Sigmoid colon (tissue), 4 donors: Measurements from ENCODE around the gene ZNF212.

ENCODE experiments used
- POLR2A ChIP-seq, 2 donors: fragments of 450-650 bp; IDR thresholded peaks; one replicate each; pipeline ENCODE4 v1.6.1; 2016; ENCODE audit warnings: antibody characterized with exemption in 2 of 2, mild to moderate bottlenecking in 2 of 2, moderate library complexity in 2 of 2
- POLR2AphosphoS5 ChIP-seq, 4 donors: sonication (generic); formaldehyde crosslinking; IDR thresholded peaks; one replicate each; pipeline ENCODE4 v1.6.1; 2017; ENCODE audit warnings: antibody characterized with exemption in 4 of 4
- TF ChIP-seq, protein P1 (sequence below), 4 experiments: fragments of 450-650 bp in 3 of 4; fragments of 200-600 bp in 1 of 4; IDR thresholded peaks; one replicate each; pipeline ENCODE4 v1.5.1; 2016 to 2019; ENCODE audit warnings: antibody characterized with exemption in 4 of 4, mild to moderate bottlenecking in 3 of 4, moderate library complexity in 2 of 4

DNA sequence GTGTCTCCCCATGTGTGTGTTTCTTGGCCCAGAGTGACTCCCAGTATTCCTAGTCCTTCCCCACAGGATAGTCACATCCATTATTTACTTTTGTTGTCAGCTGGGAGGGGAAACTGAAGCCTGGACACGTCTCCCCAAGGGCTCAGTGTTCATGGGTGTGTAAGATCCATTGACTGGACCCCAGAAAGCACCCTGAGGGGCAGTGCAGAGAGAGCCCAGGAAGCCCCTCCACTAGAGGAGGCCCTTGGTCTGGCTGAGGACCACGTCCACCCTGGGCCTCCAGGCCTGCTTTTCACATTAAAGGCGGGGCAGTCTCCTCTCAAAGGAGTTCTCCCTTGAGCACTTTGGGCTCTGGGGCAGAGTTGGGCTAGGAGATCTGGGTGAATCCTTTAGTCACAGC lies 43.9 kb downstream of the ZNF212 start:
- TF ChIP-seq, protein P1, sequence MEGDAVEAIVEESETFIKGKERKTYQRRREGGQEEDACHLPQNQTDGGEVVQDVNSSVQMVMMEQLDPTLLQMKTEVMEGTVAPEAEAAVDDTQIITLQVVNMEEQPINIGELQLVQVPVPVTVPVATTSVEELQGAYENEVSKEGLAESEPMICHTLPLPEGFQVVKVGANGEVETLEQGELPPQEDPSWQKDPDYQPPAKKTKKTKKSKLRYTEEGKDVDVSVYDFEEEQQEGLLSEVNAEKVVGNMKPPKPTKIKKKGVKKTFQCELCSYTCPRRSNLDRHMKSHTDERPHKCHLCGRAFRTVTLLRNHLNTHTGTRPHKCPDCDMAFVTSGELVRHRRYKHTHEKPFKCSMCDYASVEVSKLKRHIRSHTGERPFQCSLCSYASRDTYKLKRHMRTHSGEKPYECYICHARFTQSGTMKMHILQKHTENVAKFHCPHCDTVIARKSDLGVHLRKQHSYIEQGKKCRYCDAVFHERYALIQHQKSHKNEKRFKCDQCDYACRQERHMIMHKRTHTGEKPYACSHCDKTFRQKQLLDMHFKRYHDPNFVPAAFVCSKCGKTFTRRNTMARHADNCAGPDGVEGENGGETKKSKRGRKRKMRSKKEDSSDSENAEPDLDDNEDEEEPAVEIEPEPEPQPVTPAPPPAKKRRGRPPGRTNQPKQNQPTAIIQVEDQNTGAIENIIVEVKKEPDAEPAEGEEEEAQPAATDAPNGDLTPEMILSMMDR (IDR thresholded peaks at IDR 0.05) = no peak
- TF ChIP-seq POLR2A (IDR thresholded peaks at IDR 0.05) (no peak), POLR2AphosphoS5 (IDR thresholded peaks at IDR 0.05) (no peak)
